Measurements from ENCODE around the gene PCDHA5.

PCDHA5 gene

DNA sequence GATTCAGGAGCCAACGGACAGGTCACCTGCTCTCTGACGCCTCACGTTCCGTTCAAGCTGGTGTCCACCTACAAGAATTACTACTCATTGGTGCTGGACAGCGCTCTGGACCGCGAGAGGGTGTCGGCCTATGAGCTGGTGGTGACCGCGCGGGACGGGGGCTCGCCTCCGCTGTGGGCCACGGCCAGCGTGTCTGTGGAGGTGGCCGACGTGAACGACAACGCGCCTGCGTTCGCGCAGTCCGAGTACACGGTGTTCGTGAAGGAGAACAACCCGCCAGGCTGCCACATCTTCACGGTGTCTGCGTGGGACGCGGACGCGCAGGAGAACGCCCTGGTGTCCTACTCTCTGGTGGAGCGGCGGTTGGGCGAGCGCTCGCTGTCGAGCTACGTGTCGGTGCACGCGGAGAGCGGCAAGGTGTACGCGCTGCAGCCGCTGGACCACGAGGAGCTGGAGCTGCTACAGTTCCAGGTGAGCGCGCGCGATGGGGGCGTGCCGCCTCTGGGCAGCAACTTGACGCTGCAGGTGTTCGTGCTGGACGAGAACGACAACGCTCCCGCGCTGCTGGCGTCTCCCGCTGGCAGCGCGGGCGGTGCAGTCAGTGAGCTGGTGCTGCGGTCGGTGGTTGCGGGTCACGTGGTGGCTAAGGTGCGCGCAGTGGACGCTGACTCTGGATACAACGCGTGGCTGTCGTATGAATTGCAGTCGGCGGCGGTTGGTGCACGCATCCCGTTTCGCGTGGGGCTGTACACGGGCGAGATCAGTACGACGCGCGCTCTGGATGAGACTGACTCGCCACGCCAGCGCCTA lies 36.0 kb downstream of the PCDHA5 start:
- H3K27ac ChIP-seq, result no peak overlapping the region
- TF ChIP-seq ZFX (IDR thresholded peaks at IDR 0.05; ENCODE audit: borderline replicate concordance), result no peak
- TF ChIP-seq, protein P1, sequence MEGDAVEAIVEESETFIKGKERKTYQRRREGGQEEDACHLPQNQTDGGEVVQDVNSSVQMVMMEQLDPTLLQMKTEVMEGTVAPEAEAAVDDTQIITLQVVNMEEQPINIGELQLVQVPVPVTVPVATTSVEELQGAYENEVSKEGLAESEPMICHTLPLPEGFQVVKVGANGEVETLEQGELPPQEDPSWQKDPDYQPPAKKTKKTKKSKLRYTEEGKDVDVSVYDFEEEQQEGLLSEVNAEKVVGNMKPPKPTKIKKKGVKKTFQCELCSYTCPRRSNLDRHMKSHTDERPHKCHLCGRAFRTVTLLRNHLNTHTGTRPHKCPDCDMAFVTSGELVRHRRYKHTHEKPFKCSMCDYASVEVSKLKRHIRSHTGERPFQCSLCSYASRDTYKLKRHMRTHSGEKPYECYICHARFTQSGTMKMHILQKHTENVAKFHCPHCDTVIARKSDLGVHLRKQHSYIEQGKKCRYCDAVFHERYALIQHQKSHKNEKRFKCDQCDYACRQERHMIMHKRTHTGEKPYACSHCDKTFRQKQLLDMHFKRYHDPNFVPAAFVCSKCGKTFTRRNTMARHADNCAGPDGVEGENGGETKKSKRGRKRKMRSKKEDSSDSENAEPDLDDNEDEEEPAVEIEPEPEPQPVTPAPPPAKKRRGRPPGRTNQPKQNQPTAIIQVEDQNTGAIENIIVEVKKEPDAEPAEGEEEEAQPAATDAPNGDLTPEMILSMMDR (IDR thresholded peaks at IDR 0.05), result no peak

DNA sequence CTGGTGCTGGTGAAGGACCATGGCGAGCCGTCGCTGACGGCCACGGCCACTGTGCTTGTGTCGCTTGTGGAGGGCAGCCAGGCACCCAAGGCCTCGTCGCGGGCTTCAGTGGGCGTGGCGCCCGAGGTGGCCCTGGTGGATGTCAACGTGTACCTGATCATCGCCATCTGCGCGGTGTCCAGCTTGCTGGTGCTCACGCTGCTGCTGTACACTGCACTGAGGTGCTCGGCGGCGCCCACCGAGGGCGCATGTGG lies 36.5 kb downstream of the PCDHA5 start:
- H3K27ac ChIP-seq, result no peak overlapping the region
- TF ChIP-seq ZFX (IDR thresholded peaks at IDR 0.05; ENCODE audit: borderline replicate concordance), result no peak
- TF ChIP-seq, protein P1 (IDR thresholded peaks at IDR 0.05), result no peak

DNA sequence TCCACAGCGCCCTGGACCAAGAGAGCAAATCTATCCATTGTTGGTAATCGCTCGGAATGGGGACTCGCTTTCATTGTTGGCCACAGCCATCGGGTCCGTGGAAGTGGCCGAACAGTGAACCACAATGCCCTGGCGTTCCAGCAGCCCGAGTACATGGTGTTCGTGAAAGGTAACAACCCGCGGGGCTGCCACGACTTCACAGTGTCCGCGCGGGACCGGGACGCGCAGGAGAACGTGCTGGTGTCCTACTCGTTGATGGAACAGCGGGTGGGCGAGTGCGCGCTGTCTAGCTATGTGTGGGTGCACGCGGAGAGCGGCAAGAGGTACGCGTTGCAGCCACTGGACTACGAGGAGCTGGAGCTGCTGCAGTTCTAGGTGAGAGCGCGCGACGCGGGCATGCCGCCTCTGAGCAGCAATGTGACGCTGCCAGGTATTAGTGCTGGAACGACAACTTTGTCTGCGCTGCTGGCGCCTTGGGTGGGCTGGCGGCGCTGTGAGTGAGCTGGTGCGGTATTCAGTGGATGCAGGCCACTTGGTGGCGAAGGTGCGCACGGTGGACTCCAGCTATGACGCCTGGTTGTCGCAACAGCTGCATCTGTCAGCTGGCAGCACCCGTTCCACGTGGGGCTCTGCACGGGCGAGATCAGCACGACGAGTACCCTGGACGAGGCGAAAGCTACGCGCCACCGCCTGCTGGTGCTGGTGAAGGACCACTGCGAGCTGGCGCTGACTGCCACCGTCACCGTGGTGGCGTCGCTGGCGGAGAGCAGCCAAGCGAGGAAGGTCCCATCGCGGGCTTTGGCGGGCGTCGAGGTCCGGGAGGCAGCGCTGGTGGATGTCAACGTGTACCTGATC lies 41.3 kb downstream of the PCDHA5 start:
- H3K27ac ChIP-seq, result no peak overlapping the region
- no peak for TF ChIP-seq ZFX (IDR thresholded peaks at IDR 0.05; ENCODE audit: borderline replicate concordance)
- TF ChIP-seq, protein P1 (IDR thresholded peaks at IDR 0.05), result no peak

DNA sequence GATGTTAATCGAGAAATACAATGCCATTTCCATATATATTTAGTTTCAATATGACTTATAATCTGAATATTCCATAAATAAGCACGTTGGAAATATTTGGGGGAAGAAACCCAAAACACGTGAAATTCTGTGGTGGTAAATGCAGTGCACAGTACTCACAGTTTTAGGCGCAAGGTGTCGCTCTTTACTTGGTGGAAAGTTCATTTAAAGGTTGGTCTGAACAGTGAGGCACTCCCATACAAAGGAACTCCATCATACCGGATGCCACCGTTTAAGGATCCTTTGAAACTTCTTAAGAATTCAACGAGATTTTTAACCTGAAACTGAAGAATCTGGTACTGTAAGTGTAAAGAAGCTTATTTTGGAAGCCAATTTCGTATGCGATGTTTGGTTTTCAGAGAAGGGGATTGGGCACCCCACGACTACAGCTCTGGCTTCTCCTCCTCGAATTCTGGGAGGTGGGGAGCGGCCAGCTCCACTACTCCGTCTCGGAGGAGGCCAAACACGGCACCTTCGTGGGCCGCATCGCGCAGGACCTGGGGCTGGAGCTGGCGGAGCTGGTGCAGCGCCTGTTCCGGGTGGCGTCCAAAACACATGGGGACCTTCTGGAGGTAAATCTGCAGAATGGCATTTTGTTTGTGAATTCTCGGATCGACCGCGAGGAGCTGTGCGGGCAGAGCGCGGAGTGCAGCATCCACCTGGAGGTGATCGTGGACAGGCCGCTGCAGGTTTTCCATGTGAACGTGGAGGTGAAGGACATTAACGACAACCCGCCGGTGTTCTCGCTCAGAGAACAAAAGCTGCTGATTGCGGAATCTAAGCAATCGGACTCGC lies 47.5 kb downstream of the PCDHA5 start, which contains the start of gene PCDHA11:
TSS of gene PCDHA11 (plus strand) at position 237 of the 834 bp plus-strand sequence. CDS start at position 384, 147 bp downstream.
- no peak within 1 kb of the TSS for H3K27ac ChIP-seq

DNA sequence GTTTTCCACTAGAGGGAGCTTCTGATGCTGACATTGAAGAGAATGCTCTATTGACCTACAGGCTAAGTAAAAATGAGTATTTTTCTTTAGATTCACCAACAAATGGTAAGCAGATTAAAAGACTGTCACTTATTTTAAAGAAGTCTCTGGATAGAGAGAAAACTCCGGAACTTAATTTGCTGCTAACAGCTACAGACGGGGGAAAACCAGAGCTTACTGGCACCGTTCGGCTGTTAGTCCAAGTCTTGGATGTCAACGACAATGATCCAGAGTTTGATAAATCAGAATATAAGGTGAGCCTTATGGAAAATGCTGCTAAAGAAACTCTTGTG lies 48.1 kb downstream of the PCDHA5 start:
- TF ChIP-seq, protein P1 (IDR thresholded peaks at IDR 0.05), result no peak
- no peak for TF ChIP-seq ZFX (IDR thresholded peaks at IDR 0.05; ENCODE audit: borderline replicate concordance)
- H3K27ac ChIP-seq, result no peak overlapping the region

More for the DNA sequence above, 47.5 kb downstream of the PCDHA5 start, which contains the start of gene PCDHA11:
- TF ChIP-seq, protein P1 (IDR thresholded peaks at IDR 0.05), result no peak
- TF ChIP-seq ZFX (IDR thresholded peaks at IDR 0.05; ENCODE audit: borderline replicate concordance), result no peak

DNA sequence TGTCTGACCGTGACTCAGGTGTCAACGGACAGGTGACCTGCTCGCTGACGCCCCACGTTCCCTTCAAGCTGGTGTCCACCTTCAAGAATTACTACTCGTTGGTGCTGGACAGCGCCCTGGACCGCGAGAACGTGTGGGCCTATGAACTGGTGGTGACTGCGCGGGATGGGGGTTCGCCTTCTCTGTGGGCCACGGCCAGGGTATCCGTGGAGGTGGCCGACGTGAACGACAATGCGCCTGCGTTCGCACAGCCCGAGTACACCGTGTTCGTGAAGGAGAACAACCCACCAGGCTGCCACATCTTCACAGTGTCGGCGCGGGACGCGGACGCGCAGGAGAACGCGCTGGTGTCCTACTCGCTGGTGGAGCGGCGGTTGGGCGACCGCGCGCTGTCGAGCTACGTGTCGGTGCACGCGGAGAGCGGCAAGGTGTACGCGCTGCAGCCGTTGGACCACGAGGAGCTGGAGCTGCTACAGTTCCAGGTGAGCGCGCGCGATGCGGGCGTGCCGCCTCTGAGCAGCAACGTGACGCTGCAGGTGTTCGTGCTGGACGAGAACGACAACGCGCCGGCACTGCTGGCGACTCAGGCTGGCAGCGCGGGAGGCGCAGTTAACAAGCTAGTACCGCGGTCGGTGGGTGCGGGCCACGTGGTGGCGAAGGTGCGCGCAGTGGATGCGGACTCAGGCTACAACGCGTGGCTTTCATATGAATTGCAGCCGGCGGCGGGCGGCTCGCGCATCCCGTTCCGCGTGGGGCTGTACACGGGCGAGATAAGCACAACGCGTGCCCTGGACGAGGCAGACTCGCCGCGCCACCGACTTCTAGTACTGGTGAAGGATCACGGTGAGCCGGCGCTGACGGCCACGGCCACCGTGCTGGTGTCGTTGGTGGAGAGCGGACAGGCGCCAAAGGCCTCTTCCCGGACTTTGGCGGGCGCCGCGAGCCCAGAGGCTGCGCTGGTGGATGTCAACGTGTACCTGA lies 49.1 kb downstream of the PCDHA5 start:
- TF ChIP-seq ZFX (IDR thresholded peaks at IDR 0.05; ENCODE audit: borderline replicate concordance), result no peak
- TF ChIP-seq, protein P1 (IDR thresholded peaks at IDR 0.05), result no peak
- no peak overlapping the region for H3K27ac ChIP-seq
